ENCODE results near the gene MYO5C.

GRCh38 chr15:52289629-52290081, 5.9 kb downstream of the MYO5C start:
- no peak for TF ChIP-seq EZH2 (IDR thresholded peaks at IDR 0.05; ENCODE audit: insufficient read depth, low read length)
- no peak for TF ChIP-seq CTCF (IDR thresholded peaks at IDR 0.05; ENCODE audit: insufficient read depth, low read depth, low read length)

Measured in astrocyte (in vitro differentiated cells and primary cell).